HepG2 (cell line): Measurements from ENCODE around the gene FGFR3. TPM values are rescaled to one million over a fixed set of nuclear protein-coding genes. Genes with fewer than 3 reads are reported as not detected.

Experiments used
- AFF4 ChIP-seq: sonication (generic); formaldehyde crosslinking; IDR thresholded peaks from 2 replicates; pipeline ENCODE4 v1.4.0; 2020; ENCODE audit warnings: missing genetic modification reagents
- ARNT ChIP-seq: fragments of 450-650 bp; IDR thresholded peaks from 2 replicates; pipeline ENCODE4 v1.6.1; 2017
- CBX5 ChIP-seq: sonication (generic); formaldehyde crosslinking; IDR thresholded peaks from 2 replicates; pipeline ENCODE4 v1.4.0; 2020; ENCODE audit warnings: missing genetic modification reagents, borderline replicate concordance
- DNMT1 ChIP-seq: sonication (generic); formaldehyde crosslinking; IDR thresholded peaks from 2 replicates; pipeline ENCODE4 v1.5.1; 2020; ENCODE audit warnings: mild to moderate bottlenecking, missing genetic modification reagents
- FOXO1 ChIP-seq: sonication (generic); formaldehyde crosslinking; IDR thresholded peaks from 2 replicates; pipeline ENCODE4 v1.4.0; 2020; ENCODE audit warnings: missing genetic modification reagents
- GABPB1 ChIP-seq: IDR thresholded peaks from 2 replicates; pipeline ENCODE4 v1.6.1; 2016; ENCODE audit warnings: mild to moderate bottlenecking, missing genetic modification reagents, moderate library complexity, missing compliant biosample characterization
- HNRNPL ChIP-seq: fragments of 200-400 bp; formaldehyde crosslinking; IDR thresholded peaks from 2 replicates; pipeline ENCODE4 v1.6.1; 2017; ENCODE audit warnings: mild to moderate bottlenecking, low read depth, low read length
- HOXA5 ChIP-seq: sonication (generic); formaldehyde crosslinking; IDR thresholded peaks from 2 replicates; pipeline ENCODE4 v1.4.0; 2020; ENCODE audit warnings: missing genetic modification reagents
- HOXA7 ChIP-seq: sonication (generic); formaldehyde crosslinking; IDR thresholded peaks from 2 replicates; pipeline ENCODE4 v1.8.1; 2022; ENCODE audit warnings: mild to moderate bottlenecking, missing genetic modification reagents, moderate library complexity
- MBNL3 ChIP-seq: fragments of 250-450 bp; sonication (Bioruptor Pico); conservative IDR thresholded peaks from 2 replicates; pipeline ENCODE4 v1.8.0; 2022; ENCODE audit warnings: mild to moderate bottlenecking, inconsistent platforms
- PPARG ChIP-seq: conservative IDR thresholded peaks from 2 replicates; pipeline ENCODE4 v1.6.1; 2016; ENCODE audit warnings: missing biosample characterization, missing genetic modification reagents
- SALL1 ChIP-seq: sonication (generic); formaldehyde crosslinking; IDR thresholded peaks from 2 replicates; pipeline ENCODE4 v1.8.0; 2022; ENCODE audit warnings: mild to moderate bottlenecking, missing genetic modification reagents
- SETDB1 ChIP-seq: sonication (generic); formaldehyde crosslinking; IDR thresholded peaks from 2 replicates; pipeline ENCODE4 v1.5.1; 2020; ENCODE audit warnings: missing genetic modification reagents, mild to moderate bottlenecking, borderline replicate concordance
- SIX4 ChIP-seq: sonication (generic); formaldehyde crosslinking; IDR thresholded peaks from 2 replicates; pipeline ENCODE4 v1.4.0; 2020; ENCODE audit warnings: missing genetic modification reagents
- SNAPC2 ChIP-seq: sonication (generic); formaldehyde crosslinking; IDR thresholded peaks from 2 replicates; pipeline ENCODE4 v1.8.1; 2022; ENCODE audit warnings: mild to moderate bottlenecking, missing genetic modification reagents
- SRSF9 ChIP-seq: fragments of 200-400 bp; formaldehyde crosslinking; IDR thresholded peaks from 2 replicates; pipeline ENCODE4 v1.6.1; 2018; ENCODE audit warnings: borderline replicate concordance, mild to moderate bottlenecking, low read depth, low read length; ENCODE audit not compliant: insufficient read depth, poor library complexity, severe bottlenecking
- ZBTB10 ChIP-seq: sonication (generic); formaldehyde crosslinking; IDR thresholded peaks from 2 replicates; pipeline ENCODE4 v1.4.0; 2020; ENCODE audit warnings: missing genetic modification reagents, borderline replicate concordance
- ZBTB20 ChIP-seq: sonication (generic); formaldehyde crosslinking; IDR thresholded peaks from 2 replicates; pipeline ENCODE4 v1.8.1; 2023; ENCODE audit warnings: missing genetic modification reagents, low read depth, mild to moderate bottlenecking, borderline replicate concordance
- ZFYVE20 ChIP-seq: sonication (generic); formaldehyde crosslinking; IDR thresholded peaks from 2 replicates; pipeline ENCODE4 v1.8.0; 2023; ENCODE audit warnings: low read depth, mild to moderate bottlenecking, moderate library complexity, missing genetic modification reagents, borderline replicate concordance
- ZNF274 ChIP-seq: sonication (generic); formaldehyde crosslinking; IDR thresholded peaks from 2 replicates; pipeline ENCODE4 v1.5.1; 2020; ENCODE audit warnings: mild to moderate bottlenecking, missing genetic modification reagents
- ZNF614 ChIP-seq: IDR thresholded peaks from 2 replicates; pipeline ENCODE4 v1.6.1; 2018; ENCODE audit warnings: missing biosample characterization, missing genetic modification reagents, inconsistent platforms, borderline replicate concordance
- polyA plus RNA-seq, 8 experiments: library from polyadenylated mRNA; depleted of rRNA in 3 of 8; stranded (reverse) in 7 of 8; unstranded in 1 of 8; fragments of >200 nt; fragmentation: Illumina TruSeq in 4 of 8; extraction: Trizol in 4 of 8; gene quantifications; 2 replicates each; pipeline versions ENCODE4 v1.2.1 to v1.2.3, GENCODE V29; 2011 to 2016; ENCODE audit warnings: low read depth in 4 of 8, missing spikeins in 1 of 8, mixed read lengths in 1 of 8; ENCODE audit not compliant: insufficient read depth in 1 of 8
- total RNA-seq, 5 experiments: library from RNA; depleted of rRNA; stranded (reverse); fragments of >200 nt; fragmentation: Illumina TruSeq; extraction: Trizol; gene quantifications; 2 replicates each; pipeline ENCODE4 v1.2.3, GENCODE V29; 2016; ENCODE audit warnings: low read depth in 1 of 5
- TF ChIP-seq, protein P1 (sequence below): sonication (generic); formaldehyde crosslinking; IDR thresholded peaks from 2 replicates; pipeline ENCODE4 v1.4.0; 2020; ENCODE audit warnings: mild to moderate bottlenecking, low read depth, missing genetic modification reagents

Gene FGFR3
- total and polyA plus RNA-seq, 2 of the 13 experiments (the other 11 are each of a cell fraction or from before 2014, with no cell fraction given) = 103 to 109 TPM

- 0 out of 2 replicates have a peak, but pooled peaks have one; percentile 33 for TF ChIP-seq ZFYVE20 (CRISPR knock-in tag)
- no peak for TF ChIP-seq FOXO1 (CRISPR knock-in tag)
- 0 out of 2 replicates have a peak, but pooled peaks have one; percentile 72 for TF ChIP-seq HNRNPL
- TF ChIP-seq SETDB1 (CRISPR knock-in tag) = no peak
- no peak for TF ChIP-seq SRSF9
- no peak for TF ChIP-seq PPARG (CRISPR knock-in tag)
- TF ChIP-seq GABPB1 (CRISPR knock-in tag) = peak; percentile 48; the same call in 1 of the 2 replicates
- TF ChIP-seq, protein P1, sequence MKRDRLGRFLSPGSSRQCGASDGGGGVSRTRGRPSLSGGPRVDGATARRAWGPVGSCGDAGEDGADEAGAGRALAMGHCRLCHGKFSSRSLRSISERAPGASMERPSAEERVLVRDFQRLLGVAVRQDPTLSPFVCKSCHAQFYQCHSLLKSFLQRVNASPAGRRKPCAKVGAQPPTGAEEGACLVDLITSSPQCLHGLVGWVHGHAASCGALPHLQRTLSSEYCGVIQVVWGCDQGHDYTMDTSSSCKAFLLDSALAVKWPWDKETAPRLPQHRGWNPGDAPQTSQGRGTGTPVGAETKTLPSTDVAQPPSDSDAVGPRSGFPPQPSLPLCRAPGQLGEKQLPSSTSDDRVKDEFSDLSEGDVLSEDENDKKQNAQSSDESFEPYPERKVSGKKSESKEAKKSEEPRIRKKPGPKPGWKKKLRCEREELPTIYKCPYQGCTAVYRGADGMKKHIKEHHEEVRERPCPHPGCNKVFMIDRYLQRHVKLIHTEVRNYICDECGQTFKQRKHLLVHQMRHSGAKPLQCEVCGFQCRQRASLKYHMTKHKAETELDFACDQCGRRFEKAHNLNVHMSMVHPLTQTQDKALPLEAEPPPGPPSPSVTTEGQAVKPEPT (CRISPR knock-in tag) = no peak
- no peak for TF ChIP-seq ZNF614
- peak; percentile 9; the same call in 1 of the 2 replicates for TF ChIP-seq SALL1 (CRISPR knock-in tag)
- TF ChIP-seq DNMT1 = no peak
- TF ChIP-seq ZNF274 (CRISPR knock-in tag) = no peak
- no peak for TF ChIP-seq HOXA5 (CRISPR knock-in tag)
- no peak for TF ChIP-seq HOXA7 (CRISPR knock-in tag)
- no peak for TF ChIP-seq ZBTB10 (CRISPR knock-in tag)
- TF ChIP-seq SIX4 (CRISPR knock-in tag) = no peak
- no peak for TF ChIP-seq ARNT
- TF ChIP-seq CBX5 (CRISPR knock-in tag) = no peak
- TF ChIP-seq SNAPC2 (CRISPR knock-in tag) = 0 out of 2 replicates have a peak, but pooled peaks have one; percentile 37
- no peak for TF ChIP-seq AFF4 (CRISPR knock-in tag)
- TF ChIP-seq MBNL3 = no peak
- no peak for TF ChIP-seq ZBTB20 (CRISPR knock-in tag)
These were observed 1.1 kb downstream of the FGFR3 start (continued) for GRCh38 chr4:1793940-1794808.
